ENCODE data around the gene TRMU.

- TF ChIP-seq POLR2A (IDR thresholded peaks at IDR 0.05; ENCODE audit: low read depth, low read length) (no peak), POLR2AphosphoS5 (IDR thresholded peaks at IDR 0.05; ENCODE audit: low read depth, low read length) (no peak)
Observed at GRCh38 chr22:46349238-46349637, 13.7 kb downstream of the TRMU start.
